H1 (cell line): Measurements from ENCODE around the gene STXBP6. TPM values are rescaled to one million over a fixed set of nuclear protein-coding genes. Genes with fewer than 3 reads are reported as not detected.

Source experiments
- CTCF ChIA-PET: fragments of 300-600 bp; sonication (Branson Sonifier 250); formaldehyde crosslinking; loops from one replicate; lab custom pipeline; 2021; ENCODE audit not compliant: partially characterized antibody; lab: Charles Lee
- POLR2A ChIA-PET: fragments of 300-600 bp; sonication (Branson Sonifier 250); formaldehyde crosslinking; loops from one replicate; lab custom pipeline; 2021; ENCODE audit warnings: inconsistent platforms; ENCODE audit not compliant: partially characterized antibody; lab: Charles Lee
- DNase-seq, 2 experiments: peaks; one replicate each; pipeline versions ENCODE4 v3.0.0 to v3.0.0-alpha.2; 2010 to 2022; ENCODE audit warnings: low spot score in 2 of 2, low read depth in 1 of 2, mixed read lengths in 1 of 2
- FAIRE-seq: peaks from 2 replicates; lab custom pipeline; 2011; peaks lifted over from hg19 to GRCh38; lab: Jason Lieb, UNC
- H2AFZ ChIP-seq: 2 replicates; pipeline ENCODE4 v1.8.1; 2012; ENCODE audit warnings: low read length, inconsistent platforms
- H2AK5ac ChIP-seq: 2 replicates; pipeline ENCODE4 v1.6.1; 2013; ENCODE audit warnings: low read depth, low read length
- H2BK120ac ChIP-seq: replicated peaks from 2 replicates; pipeline ENCODE3; 2013; ENCODE audit warnings: low read depth, low read length, inconsistent platforms
- H2BK12ac ChIP-seq: 2 replicates; pipeline ENCODE4 v1.6.1; 2013; ENCODE audit warnings: low read depth, low read length
- H2BK15ac ChIP-seq: 2 replicates; pipeline ENCODE4 v1.6.1; 2013; ENCODE audit warnings: low read length
- H2BK20ac ChIP-seq: 2 replicates; pipeline ENCODE4 v1.6.1; 2013; ENCODE audit warnings: low read length
- H2BK5ac ChIP-seq: 2 replicates; pipeline ENCODE4 v1.6.1; 2013; ENCODE audit warnings: low read depth, low read length
- H3K14ac ChIP-seq: 2 replicates; pipeline ENCODE4 v1.6.1; 2013; ENCODE audit warnings: inconsistent platforms; ENCODE audit not compliant: insufficient read length
- H3K18ac ChIP-seq: 2 replicates; pipeline ENCODE4 v1.6.1; 2013; ENCODE audit warnings: low read length; ENCODE audit errors: extremely low read depth
- H3K23ac ChIP-seq: 2 replicates; pipeline ENCODE4 v1.6.1; 2013; ENCODE audit warnings: inconsistent platforms; ENCODE audit not compliant: insufficient read length
- H3K23me2 ChIP-seq: 2 replicates; pipeline ENCODE4 v1.6.1; 2013; ENCODE audit warnings: low read depth, low read length
- H3K27ac ChIP-seq: 2 replicates; pipeline ENCODE4 v1.6.1; 2011; ENCODE audit warnings: low read depth, low read length, inconsistent platforms
- H3K27me3 ChIP-seq, 4 experiments: replicated peaks in 1 of 4; 1 replicate in 1 of 4; 2 replicates in 3 of 4; pipeline versions ENCODE4 v1.6.1 to v1.8.1; 2011 to 2013; ENCODE audit warnings: low read length in 3 of 4, mild to moderate bottlenecking in 3 of 4, inconsistent platforms in 2 of 4, mixed read lengths in 2 of 4, moderate library complexity in 1 of 4; ENCODE audit not compliant: control insufficient read depth in 3 of 4, insufficient read depth in 3 of 4; ENCODE audit errors: extremely low read depth in 1 of 4
- H3K36me3 ChIP-seq, 4 experiments: 2 replicates each; pipeline versions ENCODE4 v1.6.1 to v1.8.1; 2011 to 2013; ENCODE audit warnings: mild to moderate bottlenecking in 4 of 4, low read length in 3 of 4, moderate library complexity in 2 of 4, control low read depth in 1 of 4, inconsistent platforms in 1 of 4; ENCODE audit not compliant: insufficient read depth in 4 of 4, control insufficient read depth in 2 of 4
- H3K4ac ChIP-seq: replicated peaks from 2 replicates; pipeline ENCODE3; 2013; ENCODE audit warnings: low read length, low read depth, mixed read lengths, inconsistent platforms; ENCODE audit not compliant: insufficient read length
- H3K4me1 ChIP-seq, 4 experiments: replicated peaks in 1 of 4; 1 replicate in 1 of 4; 2 replicates in 3 of 4; pipeline versions ENCODE4 v1.6.1 to v1.8.1; 2011 to 2013; ENCODE audit warnings: low read length in 3 of 4, inconsistent platforms in 2 of 4, mixed read lengths in 1 of 4; ENCODE audit not compliant: insufficient read depth in 4 of 4, control insufficient read depth in 3 of 4
- H3K4me2 ChIP-seq, 2 experiments: 2 replicates each; pipeline versions ENCODE4 v1.6.1 to v1.8.1; 2011 to 2013; ENCODE audit warnings: low read depth in 2 of 2, low read length in 2 of 2, control low read depth in 1 of 2, inconsistent platforms in 1 of 2, mild to moderate bottlenecking in 1 of 2; ENCODE audit not compliant: insufficient read depth in 1 of 2
- H3K4me3 ChIP-seq, 4 experiments: fragments of 200-600, 300-600 bp in 1 of 4; sonication (generic), shearing (Covaris generic), sonication (Bioruptor Twin) in 1 of 4; 2 replicates each; pipeline versions ENCODE4 v1.5.1 to v1.8.1; 2011 to 2016; ENCODE audit warnings: low read length in 4 of 4, low read depth in 3 of 4, control low read depth in 2 of 4, inconsistent platforms in 2 of 4, mild to moderate bottlenecking in 2 of 4, mixed read lengths in 1 of 4, moderate library complexity in 1 of 4; ENCODE audit not compliant: insufficient read depth in 2 of 4; ENCODE audit errors: extremely low read depth in 1 of 4
- H3K56ac ChIP-seq: replicated peaks from 2 replicates; pipeline ENCODE3; 2013; ENCODE audit warnings: low read depth, mild to moderate bottlenecking, mixed read lengths, low read length, inconsistent platforms; ENCODE audit not compliant: insufficient read length
- H3K79me1 ChIP-seq: 2 replicates; pipeline ENCODE4 v1.6.1; 2013; ENCODE audit warnings: low read depth, low read length, control low read depth
- H3K79me2 ChIP-seq, 2 experiments: 2 replicates each; pipeline versions ENCODE4 v1.6.1 to v1.8.1; 2012 to 2013; ENCODE audit warnings: low read length in 2 of 2, mild to moderate bottlenecking in 2 of 2, inconsistent platforms in 1 of 2; ENCODE audit not compliant: insufficient read depth in 2 of 2, control insufficient read depth in 1 of 2
- H3K9ac ChIP-seq, 4 experiments: replicated peaks in 1 of 4; 1 replicate in 1 of 4; 2 replicates in 3 of 4; pipeline versions ENCODE4 v1.6.1 to v1.8.1; 2011 to 2013; ENCODE audit warnings: low read depth in 3 of 4, low read length in 3 of 4, control low read depth in 2 of 4, mild to moderate bottlenecking in 2 of 4, moderate library complexity in 2 of 4, inconsistent platforms in 1 of 4; ENCODE audit errors: extremely low read depth in 1 of 4
- H3K9me3 ChIP-seq, 2 experiments: 2 replicates each; pipeline versions ENCODE4 v1.6.1 to v1.8.1; 2012 to 2013; ENCODE audit warnings: mild to moderate bottlenecking in 2 of 2, moderate library complexity in 2 of 2, control low read depth in 1 of 2, inconsistent platforms in 1 of 2, low read depth in 1 of 2, low read length in 1 of 2, mixed read lengths in 1 of 2; ENCODE audit not compliant: insufficient read depth in 2 of 2
- H4K20me1 ChIP-seq, 2 experiments: replicated peaks in 1 of 2; 2 replicates each; pipeline versions ENCODE3 to v1.8.1; 2011 to 2013; ENCODE audit warnings: inconsistent platforms in 2 of 2, low read length in 2 of 2, mild to moderate bottlenecking in 1 of 2; ENCODE audit not compliant: insufficient read depth in 2 of 2, control insufficient read depth in 1 of 2
- H4K5ac ChIP-seq: 2 replicates; pipeline ENCODE4 v1.6.1; 2013; ENCODE audit warnings: low read length, low read depth, mixed read lengths, inconsistent platforms; ENCODE audit not compliant: insufficient read length
- H4K8ac ChIP-seq: 2 replicates; pipeline ENCODE4 v1.8.0; 2013; ENCODE audit warnings: mild to moderate bottlenecking, moderate library complexity, low read length, inconsistent platforms; ENCODE audit not compliant: insufficient read depth; ENCODE audit errors: extremely low read depth
- H4K91ac ChIP-seq: replicated peaks from 2 replicates; pipeline ENCODE3; 2013; ENCODE audit warnings: low read length, mixed read lengths, inconsistent platforms; ENCODE audit not compliant: insufficient read length
- ATF3 ChIP-seq: IDR thresholded peaks from 2 replicates; pipeline ENCODE4 v1.6.1; 2011; ENCODE audit warnings: low read depth, mild to moderate bottlenecking, low read length; ENCODE audit not compliant: insufficient read depth
- BRCA1 ChIP-seq: IDR thresholded peaks from 2 replicates; pipeline ENCODE4 v1.6.1; 2012; ENCODE audit warnings: low read depth, low read length, improper control_type of control experiment
- CREB1 ChIP-seq: IDR thresholded peaks from 2 replicates; pipeline ENCODE4 v1.6.1; 2012; ENCODE audit warnings: inconsistent platforms
- FOSL1 ChIP-seq: IDR thresholded peaks from 2 replicates; pipeline ENCODE4 v1.6.1; 2011; ENCODE audit warnings: mild to moderate bottlenecking, low read depth, low read length, moderate library complexity; ENCODE audit not compliant: insufficient read depth
- GABPA ChIP-seq: IDR thresholded peaks from 2 replicates; pipeline ENCODE4 v1.6.1; 2011; ENCODE audit warnings: mild to moderate bottlenecking, low read length, moderate library complexity, borderline replicate concordance; ENCODE audit not compliant: insufficient read depth
- HDAC6 ChIP-seq: IDR thresholded peaks from one replicate; pipeline ENCODE4 v1.7.1; 2012; ENCODE audit warnings: low read depth, mild to moderate bottlenecking, inconsistent platforms, low read length, moderate library complexity
- KDM5A ChIP-seq: fragments of 200-600 bp; IDR thresholded peaks from 2 replicates; pipeline ENCODE4 v1.7.1; 2012; ENCODE audit warnings: mild to moderate bottlenecking, low read length, inconsistent platforms, mixed read lengths
- POLR2A ChIP-seq, 2 experiments: IDR thresholded peaks; 1 replicate in 1 of 2; 2 replicates in 1 of 2; pipeline ENCODE4 v1.6.1; 2011; ENCODE audit warnings: low read depth in 2 of 2, low read length in 2 of 2, mild to moderate bottlenecking in 2 of 2; ENCODE audit errors: control extremely low read depth in 1 of 2
- POLR2AphosphoS5 ChIP-seq: IDR thresholded peaks from 2 replicates; pipeline ENCODE4 v1.6.1; 2011; ENCODE audit warnings: low read depth, low read length
- RAD21 ChIP-seq, 2 experiments: IDR thresholded peaks in 1 of 2; conservative IDR thresholded peaks in 1 of 2; 2 replicates each; pipeline ENCODE4 v1.6.1; 2011; ENCODE audit warnings: low read depth in 2 of 2, low read length in 2 of 2, improper control_type of control experiment in 1 of 2, inconsistent platforms in 1 of 2, mild to moderate bottlenecking in 1 of 2, moderate library complexity in 1 of 2
- SIN3A ChIP-seq, 2 experiments: IDR thresholded peaks in 1 of 2; conservative IDR thresholded peaks in 1 of 2; 2 replicates each; pipeline ENCODE4 v1.6.1; 2011 to 2012; ENCODE audit warnings: low read length in 2 of 2, improper control_type of control experiment in 1 of 2, low read depth in 1 of 2, mild to moderate bottlenecking in 1 of 2
- TBP ChIP-seq: IDR thresholded peaks from 2 replicates; pipeline ENCODE4 v1.6.1; 2011; ENCODE audit warnings: low read depth, low read length, improper control_type of control experiment
- WGBS, 2 experiments: shearing (Covaris generic) in 1 of 2; methylation state at CpG; one replicate each; pipeline versions ENCODE4 v1.1.6 to v1.1.7; 2013 to 2015; ENCODE audit warnings: low lambda C conversion rate in 2 of 2, mixed read lengths in 2 of 2, inconsistent platforms in 1 of 2, low coverage in 1 of 2, missing lambda C conversion rate in 1 of 2; ENCODE audit not compliant: insufficient replicate concordance in 2 of 2, insufficient coverage in 1 of 2, insufficient read length in 1 of 2; ENCODE audit errors: extremely low coverage in 1 of 2, missing lambda C conversion rate in 1 of 2; 5-methylcytosine and 5-hydroxymethylcytosine counted together
- polyA plus RNA-seq, 7 experiments: library from polyadenylated mRNA; depleted of rRNA in 3 of 7; stranded (reverse) in 5 of 7; unstranded in 2 of 7; fragments of >200 nt in 5 of 7; fragments of 200-250 nt in 2 of 7; gene quantifications; 1 replicate in 5 of 7; 2 replicates in 1 of 7; 4 replicates in 1 of 7; pipeline versions ENCODE4 v1.2.1 to v1.2.3, GENCODE V29; 2011 to 2013; ENCODE audit warnings: missing spikeins in 2 of 7, mixed read lengths in 2 of 7
- total RNA-seq: library from RNA; stranded (reverse); fragmentation: NEBNext Ultra II Directional; extraction: Animal tissue kit (Norgen Biotek cat#: 25700); gene quantifications from 2 replicates; pipeline ENCODE4 v1.2.1, GENCODE V29; 2021

Gene STXBP6
- total and polyA plus RNA-seq, 2 of the 8 experiments (the other 6 are each of a cell fraction or from before 2014, with no cell fraction given), result 9.4 to 18.1 TPM

GRCh38 chr14:24780281-24780680 lies 269.7 kb downstream of the STXBP6 start:
- TF ChIP-seq TBP, result no peak
- no peak for TF ChIP-seq RAD21 (IDR thresholded peaks at IDR 0.05 in 1 of 2, conservative IDR thresholded peaks at IDR 0.05 in 1 of 2; ENCODE audit: low read depth in 2 of 2, low read length in 2 of 2)
- TF ChIP-seq POLR2A (IDR thresholded peaks at IDR 0.05; ENCODE audit: control extremely low read depth in 1 of 2, low read depth in 2 of 2, low read length in 2 of 2), result no peak
- TF ChIP-seq CREB1, result no peak
- TF ChIP-seq POLR2AphosphoS5, result no peak
- no peak for TF ChIP-seq FOSL1
- no peak for TF ChIP-seq GABPA
- no peak for TF ChIP-seq SIN3A (conservative IDR thresholded peaks at IDR 0.05 in 1 of 2, IDR thresholded peaks at IDR 0.05 in 1 of 2; ENCODE audit: low read depth in 1 of 2, low read length in 2 of 2)
- TF ChIP-seq HDAC6, result no peak
- no peak for TF ChIP-seq BRCA1
- no peak for TF ChIP-seq KDM5A
- TF ChIP-seq ATF3, result no peak
- Histone ChIP-seq H2AFZ (no peak overlapping the region), H3K4ac (no peak overlapping the region), H3K27me3 (no peaks in the 10 kb centered on the region), H3K9me3 (no peaks in the 10 kb centered on the region), H2BK12ac (no peak overlapping the region), H3K4me2 (no peak overlapping the region), H3K36me3 (no peaks in the 10 kb centered on the region), H3K14ac (no peak overlapping the region), H3K79me2 (no peaks in the 10 kb centered on the region), H3K56ac (no peak overlapping the region), H3K4me3 (no peak overlapping the region), H4K5ac (no peak overlapping the region), H3K4me1 (peaks cover 0 to 2% (median 0%) of the 10 kb centered on the region in 4 experiments; a peak in 1 of 7 replicates), H4K8ac (no peak overlapping the region), H3K23me2 (no peaks in the 10 kb centered on the region), H3K23ac (no peak overlapping the region), H2AK5ac (no peak overlapping the region), H3K9ac (no peak overlapping the region), H4K91ac (no peak overlapping the region), H3K79me1 (no peaks in the 10 kb centered on the region), H2BK120ac (no peak overlapping the region), H4K20me1 (no peaks in the 10 kb centered on the region), H3K18ac (no peak overlapping the region), H2BK15ac (no peak overlapping the region), H2BK5ac (no peak overlapping the region), H3K27ac (no peak overlapping the region), H2BK20ac (no peak overlapping the region)
- no peak for FAIRE-seq
- ChIA-PET CTCF (no interaction called here), POLR2A (no interaction called here)
- DNase-seq, result no peak
- WGBS, 2 experiments, result 94% methylated on average over 5 of the region's 5 CpGs; no CpG with 5 or more reads in 1 of the 2 experiments
